ENCODE measurements around the gene ABCD3.
A peak's percentile ranks its signal among the peaks of the same experiment; 100 is the strongest.
"Not testable (repeated sequence)": the region's sequence is repeated elsewhere in the genome, so short reads cannot be mapped to it uniquely, and the experiment has no call there.

The ABCD3 gene

DNA sequence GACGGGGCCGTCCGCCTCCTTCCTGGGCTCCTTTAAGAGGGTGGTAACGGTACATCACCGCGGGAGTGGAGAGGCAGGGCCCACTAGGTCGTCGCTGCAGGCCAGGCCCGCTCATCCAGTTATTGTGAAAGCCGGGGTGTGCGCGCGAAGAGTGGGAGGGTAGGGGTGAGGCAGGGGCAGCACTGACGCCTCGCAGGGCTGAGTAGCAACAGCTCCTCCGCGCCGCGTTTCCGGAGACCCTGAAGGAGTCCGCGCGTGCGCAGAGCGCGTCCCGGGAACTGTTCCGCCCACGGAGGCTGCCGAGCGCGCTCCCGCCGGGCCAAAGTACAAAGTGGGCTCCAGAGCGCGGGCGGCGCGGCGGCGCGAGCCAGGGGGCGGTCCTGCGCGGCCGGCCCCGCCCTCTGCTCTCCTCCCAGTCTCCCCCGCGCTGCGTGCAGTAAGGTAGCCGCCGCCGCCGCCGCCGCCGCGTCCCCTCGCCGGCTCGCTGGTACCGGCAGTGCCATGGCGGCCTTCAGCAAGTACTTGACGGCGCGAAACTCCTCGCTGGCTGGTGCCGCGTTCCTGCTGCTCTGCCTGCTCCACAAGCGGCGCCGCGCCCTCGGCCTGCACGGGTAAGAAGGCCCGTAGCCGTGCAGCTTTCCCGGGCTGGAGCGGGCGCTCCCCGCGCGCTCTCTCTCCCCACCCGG is at the start of gene ABCD3:
Gene ABCD3, plus strand, starts transcription at position 412 of the 686 bp plus-strand sequence. Its CDS starts 90 bp downstream, at position 502.
- DNase-seq, result peak; percentile 86 to 94

DNA sequence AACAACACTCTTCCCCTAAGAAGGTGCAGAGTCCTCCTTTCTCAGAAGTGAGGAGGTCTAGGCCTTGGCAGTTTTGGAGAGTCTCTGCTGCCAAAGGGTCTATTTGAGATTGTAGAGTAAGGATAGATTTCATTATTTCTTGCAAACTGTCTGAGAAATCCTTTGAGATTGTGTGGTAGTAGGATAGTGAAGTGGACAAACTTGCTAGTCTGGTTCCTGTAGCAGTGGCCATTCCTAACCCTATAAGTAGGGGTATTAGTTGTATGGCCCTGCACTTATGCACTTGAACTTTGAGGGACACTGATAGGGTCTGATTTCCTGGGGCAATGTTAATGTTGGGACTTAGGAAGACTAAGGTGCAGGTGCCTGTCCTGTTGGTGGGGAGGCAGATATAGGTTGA is 45.4 kb upstream of the ABCD3 start:
- DNase-seq, result not testable (repeated sequence)

DNA sequence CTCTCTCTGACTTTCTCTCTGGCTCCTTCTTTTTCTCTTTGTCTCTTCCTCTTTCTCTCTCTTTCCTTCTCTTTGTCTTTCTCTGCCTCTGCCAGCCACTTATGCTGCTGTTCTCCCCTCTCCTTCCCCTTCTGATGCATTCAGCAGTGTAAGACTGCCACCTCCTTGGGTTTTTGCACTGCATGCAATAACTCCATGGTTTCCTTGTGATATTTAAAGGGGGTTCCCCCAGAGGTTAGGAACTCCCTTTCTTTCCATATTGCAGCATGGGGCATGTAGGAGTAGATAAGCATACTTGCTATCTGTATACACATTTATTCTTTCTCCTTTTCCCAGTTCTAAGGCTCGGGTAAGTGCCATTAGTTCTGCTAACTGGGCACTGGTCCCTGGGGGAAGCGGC is 44.9 kb upstream of the ABCD3 start:
- DNase-seq, result not testable (repeated sequence)

DNA sequence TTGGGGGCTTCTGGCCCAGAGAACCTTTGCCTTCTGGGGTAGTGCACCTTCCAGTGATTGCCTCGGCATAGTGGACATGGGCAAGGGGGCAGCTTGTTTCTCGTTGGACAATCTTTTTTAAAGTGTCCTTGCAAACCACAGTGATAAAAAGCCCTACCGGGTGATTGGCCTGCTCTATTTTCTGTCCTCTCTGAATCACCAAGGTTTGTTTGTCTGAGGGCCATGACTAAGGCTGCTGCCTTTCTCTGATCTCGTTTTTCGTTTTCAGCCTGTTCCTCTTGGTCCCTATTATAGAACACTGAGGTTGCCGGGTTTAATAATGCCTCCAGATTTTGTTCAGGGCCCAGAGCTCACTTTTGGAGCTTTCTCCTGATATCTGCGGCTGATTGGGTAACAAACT is 42.5 kb upstream of the ABCD3 start:
- not testable (repeated sequence) for DNase-seq

DNA sequence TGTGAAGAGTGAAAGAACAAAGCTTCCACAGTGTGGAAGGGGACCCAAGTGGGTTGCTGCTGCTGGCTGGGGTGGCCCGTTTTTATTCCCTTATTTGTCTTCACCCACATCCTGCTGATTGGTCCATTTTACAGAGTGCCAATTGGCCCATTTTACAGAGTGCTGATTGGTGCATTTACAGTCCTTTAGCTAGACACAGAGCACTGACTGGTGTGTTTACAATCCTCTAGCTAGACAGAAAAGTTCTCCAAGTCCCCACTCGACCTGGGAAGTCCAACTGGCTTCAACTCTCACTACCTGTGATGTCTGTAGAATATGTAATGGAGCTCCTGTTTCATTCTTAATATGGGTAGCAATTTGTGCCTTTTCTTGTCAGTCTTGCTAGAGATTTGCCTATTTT is 39.7 kb upstream of the ABCD3 start:
- not testable (repeated sequence) for DNase-seq

DNA sequence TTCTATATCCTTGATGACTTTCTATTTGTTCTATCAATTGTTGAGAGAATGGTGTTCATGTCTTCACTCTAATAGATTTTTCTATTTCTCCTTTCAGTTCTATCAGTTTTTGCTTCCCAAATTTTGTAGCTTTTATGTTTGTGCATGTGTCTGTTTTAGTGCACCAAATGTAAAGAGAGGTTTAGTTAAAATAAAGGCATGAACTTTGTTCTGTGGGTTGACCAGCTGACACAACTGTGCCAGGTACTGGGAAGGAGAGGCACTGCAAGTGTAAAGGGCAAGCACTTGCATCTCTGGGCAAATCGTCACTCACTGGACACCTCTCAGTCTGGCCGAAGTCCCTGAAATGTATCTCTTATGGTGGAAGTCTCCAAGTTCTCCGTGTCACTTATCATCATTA is 38.6 kb upstream of the ABCD3 start:
- no peak for DNase-seq

DNA sequence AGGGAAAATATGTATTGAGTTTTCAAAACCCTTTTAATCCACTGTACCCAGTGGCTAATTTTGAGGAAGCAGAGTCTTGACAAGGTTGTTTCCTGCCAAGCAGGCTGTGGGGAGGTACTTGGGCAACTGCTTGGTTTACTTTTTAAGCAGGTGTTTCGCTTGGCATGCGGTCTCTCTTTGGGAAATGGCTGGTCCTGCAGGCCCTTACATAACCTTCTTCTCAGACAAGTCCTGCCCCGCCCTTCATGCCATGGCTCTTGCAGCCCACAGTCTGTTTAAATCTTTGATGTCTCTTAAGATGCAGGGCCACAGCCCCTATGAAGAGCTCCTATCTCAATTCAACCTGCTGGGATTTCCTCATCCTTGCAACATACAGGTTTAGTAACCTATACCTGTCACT is 36.0 kb upstream of the ABCD3 start:
- no peak for DNase-seq

DNA sequence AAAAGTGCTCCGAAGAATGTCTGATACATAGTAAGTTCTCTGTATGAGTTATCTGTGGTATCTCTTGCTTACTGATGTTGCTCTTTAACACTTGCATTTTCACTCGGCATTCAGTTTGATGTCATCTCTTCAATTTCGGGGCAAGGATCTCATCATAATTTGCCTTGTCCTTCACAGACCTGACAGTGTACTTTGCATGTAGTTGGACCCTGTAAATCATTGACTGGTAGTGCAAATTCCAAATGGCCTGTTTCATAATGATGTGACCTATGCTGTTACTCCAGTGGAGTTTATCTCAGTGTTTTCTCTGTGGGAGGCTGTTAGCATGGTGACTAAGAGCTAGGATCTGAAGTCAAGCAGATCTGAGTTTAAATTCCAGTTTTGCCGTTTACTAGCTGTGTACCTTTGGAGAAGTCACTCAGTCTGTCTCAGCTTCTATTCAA is 34.2 kb upstream of the ABCD3 start:
- DNase-seq, result no peak

DNA sequence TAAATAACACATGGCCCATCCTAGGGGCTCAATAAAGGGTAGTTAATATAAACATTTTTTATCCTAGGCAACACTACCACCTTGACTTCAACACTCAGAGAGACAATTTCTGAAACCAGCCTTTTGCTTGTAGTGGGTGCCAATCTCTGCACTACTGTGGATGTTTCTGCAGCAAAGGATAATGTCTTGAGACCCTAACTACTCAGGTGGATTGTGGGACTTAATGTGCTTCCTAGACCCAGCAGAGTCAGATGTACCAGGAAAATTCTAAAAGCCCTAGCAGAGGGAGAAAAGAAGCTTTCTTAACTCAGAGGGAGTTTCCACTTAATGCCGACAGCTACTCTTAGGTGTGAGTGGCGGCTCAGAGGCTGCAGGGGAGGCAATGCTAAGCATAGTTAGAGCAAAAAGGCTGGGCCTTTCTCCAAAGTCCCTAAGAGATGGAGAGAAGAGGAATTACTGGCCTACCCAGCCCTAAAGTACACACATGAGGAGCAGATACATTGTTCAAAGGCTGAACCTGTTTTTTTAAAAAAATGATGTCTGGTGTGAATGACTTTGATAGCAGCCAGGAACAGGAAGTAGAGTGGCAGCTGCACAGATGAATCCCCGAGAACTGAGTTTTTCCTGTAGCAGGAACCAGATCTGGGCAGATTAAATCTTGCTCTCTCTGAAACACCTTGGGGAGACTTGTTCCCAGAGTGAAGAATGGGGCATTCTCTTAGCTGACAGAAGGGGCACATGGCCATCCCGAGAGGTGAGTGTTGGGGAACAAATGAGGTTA is 33.5 kb upstream of the ABCD3 start:
- no peak for DNase-seq

DNA sequence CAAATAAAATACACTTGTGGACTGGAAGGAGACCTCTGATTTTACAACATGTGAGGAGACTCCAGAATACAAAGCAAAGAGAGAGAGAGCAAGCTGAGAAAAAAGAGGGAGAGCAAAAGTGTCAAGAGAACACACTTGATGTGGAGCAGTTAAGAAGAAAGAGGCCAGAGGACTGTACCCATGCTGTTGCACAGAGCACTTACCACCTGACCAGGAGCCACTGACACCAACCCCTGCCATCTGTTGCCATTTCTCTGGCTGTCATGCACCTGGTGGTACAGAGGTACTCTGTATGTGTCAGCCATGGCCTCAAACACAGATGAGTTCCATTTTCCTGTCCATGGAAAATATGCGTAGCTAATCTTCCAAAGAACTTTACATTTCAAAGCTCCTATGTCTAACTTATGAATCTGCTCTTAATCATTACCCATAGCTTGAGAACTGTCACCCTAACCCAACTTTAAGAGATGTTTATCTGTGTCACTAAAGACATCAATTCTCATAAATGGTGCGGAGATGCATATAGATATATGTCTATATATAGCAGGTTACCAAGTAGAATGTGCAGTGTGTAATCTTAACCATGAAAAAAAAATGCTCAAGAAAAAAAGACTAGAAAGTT is 32.8 kb upstream of the ABCD3 start:
- no peak for DNase-seq

DNA sequence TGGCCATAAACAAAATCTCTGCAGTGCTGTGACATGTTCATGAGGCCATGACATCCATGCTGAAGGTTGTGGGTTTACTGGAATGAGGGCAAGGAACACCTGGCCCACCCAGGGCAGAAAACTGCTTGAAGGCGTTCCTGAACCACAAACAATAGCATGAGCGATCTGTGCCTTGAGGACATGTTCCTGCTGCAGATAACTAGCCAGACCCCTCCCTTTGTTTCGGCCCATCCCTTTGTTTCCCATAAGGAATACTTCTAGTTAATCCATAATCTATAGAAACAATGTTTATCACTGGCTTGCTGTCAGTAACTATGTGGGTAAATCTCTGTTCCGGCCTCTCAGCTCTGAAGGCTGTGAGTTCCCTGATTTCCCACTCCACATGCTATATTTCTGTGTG is 28.9 kb upstream of the ABCD3 start:
- no peak for DNase-seq

DNA sequence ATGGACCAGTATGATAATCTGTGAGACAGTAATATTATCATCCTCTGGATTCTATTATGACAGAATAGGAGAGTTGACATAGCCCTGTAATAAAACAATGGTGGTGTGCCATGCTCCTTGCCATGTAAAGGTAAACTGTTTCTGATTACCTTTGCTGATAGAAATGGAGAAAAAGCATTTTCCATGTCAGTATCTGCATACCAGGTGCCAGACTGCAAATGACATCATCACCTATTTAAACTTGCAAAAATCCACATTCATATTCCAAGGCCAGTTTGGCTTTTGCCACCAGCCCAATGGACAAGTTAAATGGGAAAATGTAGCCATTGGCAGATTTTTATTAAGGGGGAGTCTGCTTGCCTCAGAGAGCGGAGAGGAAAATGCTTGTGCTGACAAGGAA is 23.9 kb upstream of the ABCD3 start:
- DNase-seq, result no peak

DNA sequence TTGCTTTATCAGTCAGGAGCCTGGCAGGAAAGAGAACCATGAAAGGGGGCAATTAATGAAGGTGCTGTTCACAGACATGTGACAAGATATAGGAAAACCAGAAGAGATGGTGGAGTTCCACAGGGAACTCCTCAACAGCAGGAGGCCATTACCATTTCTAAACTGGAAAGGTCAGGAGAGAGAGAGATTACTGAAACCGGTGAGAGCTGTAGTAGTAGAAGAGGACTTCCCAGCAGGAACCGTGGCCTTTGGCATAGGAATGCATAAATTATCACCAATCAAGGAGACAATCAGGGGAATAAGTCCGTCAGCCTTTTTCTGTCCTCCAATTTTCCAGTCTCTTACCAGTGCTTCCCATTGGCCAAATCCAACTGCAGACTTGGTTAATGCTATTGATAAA is 23.0 kb upstream of the ABCD3 start:
- no peak for DNase-seq

DNA sequence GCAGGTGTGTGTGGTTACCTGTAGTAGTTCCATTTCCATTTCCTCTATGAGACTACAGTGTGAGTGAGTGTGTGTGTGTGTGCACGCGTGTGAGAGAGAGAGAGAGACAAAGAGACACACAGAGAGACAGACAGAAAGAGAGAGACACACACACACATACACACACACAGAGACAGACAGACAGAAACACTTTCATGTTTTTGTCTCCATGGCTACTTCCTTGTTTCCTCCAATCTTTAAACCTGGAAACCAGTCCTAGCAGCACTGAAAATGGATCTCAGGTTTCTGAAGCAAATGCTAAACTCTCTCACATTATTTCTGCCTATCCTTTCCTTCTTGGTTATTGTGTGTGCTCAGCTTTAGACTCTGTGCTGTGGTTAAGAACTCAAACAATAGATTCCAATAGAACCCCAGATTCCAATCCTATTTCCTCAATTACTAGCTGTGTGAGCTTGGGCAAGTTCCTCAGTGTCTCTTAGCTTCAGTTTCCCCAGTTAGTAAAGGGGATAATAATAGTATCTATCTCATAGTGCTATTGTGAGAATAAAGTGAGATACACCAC is 22.4 kb upstream of the ABCD3 start:
- DNase-seq, result no peak

DNA sequence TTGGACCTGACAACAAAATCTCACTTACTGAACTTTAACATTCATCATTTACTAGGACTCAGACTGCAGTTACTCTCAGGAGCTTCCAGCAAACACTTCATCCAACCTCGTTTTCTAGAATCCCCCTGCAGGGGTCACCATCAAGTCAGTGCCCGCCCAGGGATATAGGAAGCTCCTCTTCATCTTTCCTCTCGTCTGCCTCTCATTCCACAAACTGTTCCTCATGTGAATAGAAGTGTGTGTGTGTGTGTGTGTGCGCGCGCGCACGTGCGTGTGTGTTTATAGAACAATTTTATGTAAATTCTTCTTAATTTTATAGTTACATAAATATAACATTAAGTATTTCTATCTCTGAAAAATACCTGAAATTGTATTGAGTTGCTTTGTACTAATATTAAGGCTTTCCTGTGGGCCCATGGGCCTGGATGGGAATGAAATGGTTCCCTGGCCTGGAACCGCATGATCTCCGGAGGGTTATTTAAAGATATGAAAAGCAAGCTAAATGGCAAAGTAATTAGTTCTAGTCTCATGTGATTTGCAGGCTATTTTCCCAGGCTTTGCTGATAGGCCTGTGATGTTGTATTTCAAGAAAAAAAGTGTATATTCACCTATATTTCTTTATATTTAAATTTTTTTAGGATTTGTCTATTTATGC is 21.7 kb upstream of the ABCD3 start:
- DNase-seq, result no peak

DNA sequence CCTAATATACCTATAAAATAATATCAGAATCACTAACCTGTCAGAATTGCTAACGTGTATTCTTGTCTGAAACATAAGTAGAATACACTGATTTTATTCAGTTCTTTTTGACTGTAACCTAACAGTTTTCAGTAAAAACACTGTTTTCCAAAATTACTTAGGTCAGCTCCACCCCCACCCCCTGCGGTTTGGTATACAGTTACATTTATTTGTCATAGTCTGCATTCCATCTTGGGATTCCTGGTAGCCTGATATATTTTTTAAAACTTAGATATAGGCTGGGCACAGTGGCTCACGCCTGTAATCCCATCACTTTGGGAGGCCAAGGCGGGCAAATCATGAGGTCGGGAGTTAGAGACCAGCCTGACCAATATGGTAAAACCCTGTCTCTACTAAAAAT is 19.8 kb upstream of the ABCD3 start:
- DNase-seq, result no peak

DNA sequence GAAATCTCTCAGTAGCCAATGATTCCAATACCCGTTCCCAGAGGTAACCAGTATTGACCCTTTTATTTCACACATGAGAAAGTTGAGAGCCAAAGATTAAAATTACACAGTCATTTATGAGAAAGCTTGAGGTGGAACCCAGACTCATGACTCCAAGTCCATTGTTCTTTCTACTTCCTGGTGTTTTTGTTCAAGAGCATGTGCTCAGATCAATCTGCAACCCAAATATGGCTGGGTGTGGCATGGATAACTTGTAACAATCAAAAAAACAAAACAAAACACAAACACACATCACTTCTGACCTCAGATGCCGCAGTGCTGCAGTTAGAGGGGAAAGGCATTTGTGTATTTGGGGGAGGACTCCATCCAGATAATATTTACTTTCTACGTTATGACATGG is 18.7 kb upstream of the ABCD3 start:
- no peak for DNase-seq

DNA sequence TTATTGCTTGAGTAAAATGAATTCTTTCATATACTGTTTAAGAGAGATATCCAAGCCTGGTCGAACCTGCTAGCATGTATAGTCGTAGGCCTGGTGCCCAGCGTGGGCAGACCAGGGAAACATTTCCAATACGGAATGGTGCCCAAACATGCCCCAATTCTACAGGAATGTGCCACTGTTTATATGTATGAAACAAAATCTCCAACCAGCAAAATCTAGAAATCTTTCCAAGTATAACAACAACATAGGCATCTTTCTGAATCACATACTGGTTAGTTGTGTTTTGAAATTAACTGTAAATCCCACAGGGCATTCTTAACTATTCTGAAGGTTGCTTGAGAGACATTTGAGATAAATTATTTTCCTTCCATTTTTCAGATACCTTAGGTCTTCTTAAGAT is 17.0 kb upstream of the ABCD3 start:
- DNase-seq, result no peak

DNA sequence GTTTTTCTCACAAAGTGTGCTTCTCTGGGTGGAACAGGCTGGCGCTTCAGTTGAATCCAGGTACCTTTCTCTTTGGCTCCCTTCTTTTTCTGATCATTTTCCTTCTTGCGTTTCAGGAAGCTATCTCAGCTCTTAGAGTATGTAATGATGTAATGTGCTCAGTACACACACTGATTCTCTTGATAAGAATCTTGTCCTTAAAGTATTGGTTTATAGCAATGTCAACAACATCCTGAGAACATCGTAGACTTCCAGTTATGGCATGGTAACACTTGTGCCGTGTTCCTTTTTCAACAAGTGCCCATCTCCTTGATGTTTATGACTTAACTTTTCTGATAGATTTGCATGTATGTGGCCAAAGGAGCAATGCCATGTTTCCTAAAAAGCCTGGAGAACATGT is 11.7 kb upstream of the ABCD3 start:
- DNase-seq, result no peak

DNA sequence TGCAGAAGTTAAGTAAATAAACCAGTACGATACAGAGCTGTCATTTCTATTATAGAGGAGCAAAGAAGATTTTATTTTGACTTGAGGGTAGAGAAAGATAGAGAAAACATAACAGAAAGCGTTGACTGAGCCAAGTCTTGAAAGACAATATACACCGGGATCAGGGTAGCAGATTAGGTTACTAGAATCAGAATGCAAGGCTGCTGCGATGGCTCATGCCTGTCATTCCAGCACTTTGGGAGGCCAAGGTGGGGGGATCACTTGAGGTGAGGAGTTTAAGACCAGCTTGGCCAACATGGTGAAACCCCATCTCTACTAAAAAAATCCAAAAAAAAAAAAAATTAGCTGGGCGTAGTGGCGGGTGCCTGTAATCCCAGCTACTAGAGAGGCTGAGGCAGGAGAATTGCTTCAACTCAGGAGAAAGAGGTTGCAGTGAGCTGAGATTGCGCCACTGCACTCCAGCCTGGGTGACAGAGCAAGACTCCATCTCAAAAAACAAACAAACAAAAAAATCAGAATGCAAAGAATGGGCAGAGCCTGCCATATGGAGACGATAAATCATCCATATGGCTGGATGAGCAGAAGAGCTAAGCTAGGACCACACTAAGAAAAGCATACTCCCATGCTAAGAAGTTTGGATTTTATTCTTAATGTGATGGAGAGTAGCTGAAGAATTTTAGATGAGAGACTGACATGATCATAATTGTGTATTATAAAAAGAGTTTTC is 9.9 kb upstream of the ABCD3 start:
- no peak for DNase-seq

DNA sequence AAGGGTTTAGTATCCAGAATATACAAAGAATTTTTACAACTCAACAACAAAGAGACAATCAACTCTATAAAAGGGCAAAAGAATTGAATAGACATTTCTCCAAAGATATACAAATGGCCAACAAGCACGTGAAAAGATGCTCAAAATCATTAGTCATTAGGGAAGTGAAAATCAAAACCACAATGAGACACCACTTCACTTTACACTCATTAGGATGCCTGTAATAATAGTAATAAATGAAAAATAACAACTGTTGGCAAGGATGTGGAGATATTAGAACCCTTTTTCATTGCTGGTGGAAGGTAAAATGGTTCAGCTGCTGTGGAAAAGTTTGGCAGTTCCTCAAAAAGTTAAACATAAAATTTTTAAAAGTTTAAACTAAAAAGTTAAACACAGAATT is 7.0 kb upstream of the ABCD3 start:
- no peak for DNase-seq

DNA sequence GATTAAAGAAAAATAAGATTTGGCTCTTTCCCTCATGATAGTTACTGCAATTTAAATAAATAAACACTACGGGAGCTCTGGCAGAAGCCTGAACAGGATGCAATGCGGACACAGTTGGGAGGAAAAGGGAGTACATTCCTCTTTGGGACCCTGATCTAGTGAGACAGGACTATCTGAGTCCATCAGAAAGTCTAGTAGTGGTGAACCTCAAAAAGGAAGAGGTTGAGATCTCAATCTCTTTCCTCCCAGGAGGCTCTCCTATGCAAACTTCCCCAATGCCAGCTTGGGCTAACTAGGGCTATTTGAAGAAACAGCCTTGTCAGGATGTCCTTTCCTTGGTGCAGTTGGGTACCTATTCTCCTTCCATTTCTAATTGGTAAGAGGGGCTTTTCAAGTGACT is 4.9 kb upstream of the ABCD3 start:
- no peak for DNase-seq
